H9 (cell line): ENCODE results near the gene RAF1. TPM values are rescaled to one million over a fixed set of nuclear protein-coding genes. Genes with fewer than 3 reads are reported as not detected.

Experiments used
- DNase-seq: peaks from one replicate; pipeline ENCODE4 v3.0.0-alpha.2; 2017
- H2AFZ ChIP-seq: one replicate; pipeline ENCODE4 v1.6.1; 2013; ENCODE audit warnings: mild to moderate bottlenecking, low read length, control low read depth, moderate library complexity
- H2AK5ac ChIP-seq: 2 replicates; pipeline ENCODE4 v1.6.1; 2013; ENCODE audit warnings: low read length, control low read depth, mixed read lengths; ENCODE audit not compliant: insufficient read length
- H2BK120ac ChIP-seq: one replicate; pipeline ENCODE4 v1.6.1; 2013; ENCODE audit warnings: low read depth, mild to moderate bottlenecking, low read length, control low read depth, inconsistent platforms; ENCODE audit not compliant: poor library complexity, severe bottlenecking
- H2BK12ac ChIP-seq: 2 replicates; pipeline ENCODE4 v1.6.1; 2013; ENCODE audit warnings: low read length, control low read depth, mixed read lengths, low read depth; ENCODE audit not compliant: insufficient read length
- H2BK15ac ChIP-seq: 2 replicates; pipeline ENCODE4 v1.6.1; 2013; ENCODE audit warnings: low read depth, low read length, control low read depth
- H2BK20ac ChIP-seq: one replicate; pipeline ENCODE4 v1.6.1; 2013; ENCODE audit warnings: low read depth, mild to moderate bottlenecking, low read length, control low read depth, inconsistent platforms; ENCODE audit not compliant: poor library complexity, severe bottlenecking
- H2BK5ac ChIP-seq: 2 replicates; pipeline ENCODE4 v1.6.1; 2013; ENCODE audit warnings: low read length, control low read depth, mixed read lengths; ENCODE audit not compliant: insufficient read length
- H3K14ac ChIP-seq: 2 replicates; pipeline ENCODE4 v1.6.1; 2013; ENCODE audit warnings: low read length, control low read depth; ENCODE audit not compliant: insufficient read depth
- H3K18ac ChIP-seq: 2 replicates; pipeline ENCODE4 v1.6.1; 2013; ENCODE audit warnings: low read depth, mild to moderate bottlenecking, mixed read lengths, low read length, control low read depth; ENCODE audit not compliant: insufficient read length
- H3K23ac ChIP-seq: 2 replicates; pipeline ENCODE4 v1.6.1; 2013; ENCODE audit warnings: low read length, control low read depth, mixed read lengths, low read depth; ENCODE audit not compliant: insufficient read length
- H3K23me2 ChIP-seq: 2 replicates; pipeline ENCODE4 v1.6.1; 2013; ENCODE audit warnings: low read depth, mild to moderate bottlenecking, mixed read lengths, low read length, control low read depth; ENCODE audit not compliant: insufficient read length, poor library complexity, severe bottlenecking
- H3K27ac ChIP-seq: 2 replicates; pipeline ENCODE4 v1.5.1; 2013; ENCODE audit warnings: low read length, control low read depth, mixed read lengths, low read depth; ENCODE audit not compliant: insufficient read length
- H3K27me3 ChIP-seq: 2 replicates; pipeline ENCODE4 v1.6.1; 2013; ENCODE audit warnings: low read length, control low read depth, inconsistent platforms; ENCODE audit not compliant: insufficient read depth
- H3K4ac ChIP-seq: 2 replicates; pipeline ENCODE4 v1.6.1; 2013; ENCODE audit warnings: low read depth, mild to moderate bottlenecking, control low read depth, inconsistent platforms, low read length, moderate library complexity
- H3K4me1 ChIP-seq: 2 replicates; pipeline ENCODE4 v1.6.1; 2013; ENCODE audit warnings: low read length, control low read depth, inconsistent platforms; ENCODE audit not compliant: insufficient read depth
- H3K4me2 ChIP-seq: 2 replicates; pipeline ENCODE4 v1.6.1; 2013; ENCODE audit warnings: low read length, control low read depth, mixed read lengths; ENCODE audit not compliant: insufficient read length, insufficient read depth
- H3K56ac ChIP-seq: 2 replicates; pipeline ENCODE4 v1.6.1; 2013; ENCODE audit warnings: low read depth, mild to moderate bottlenecking, mixed read lengths, low read length, control low read depth; ENCODE audit not compliant: insufficient read length
- H3K79me1 ChIP-seq: 2 replicates; pipeline ENCODE4 v1.6.1; 2013; ENCODE audit warnings: low read depth, mild to moderate bottlenecking, moderate library complexity, low read length, control low read depth, inconsistent platforms; ENCODE audit not compliant: insufficient read depth, poor library complexity, severe bottlenecking
- H3K79me2 ChIP-seq: 2 replicates; pipeline ENCODE4 v1.6.1; 2013; ENCODE audit warnings: low read length, control low read depth, inconsistent platforms; ENCODE audit not compliant: insufficient read depth
- H3K9ac ChIP-seq: 2 replicates; pipeline ENCODE4 v1.6.1; 2013; ENCODE audit warnings: low read length, control low read depth, mixed read lengths; ENCODE audit not compliant: insufficient read length; ENCODE audit errors: extremely low read depth
- H3K9me3 ChIP-seq: one replicate; pipeline ENCODE4 v1.6.1; 2013; ENCODE audit warnings: low read depth, low read length, inconsistent platforms; ENCODE audit not compliant: control insufficient read depth
- H3T11ph ChIP-seq: one replicate; pipeline ENCODE4 v1.6.1; 2013; ENCODE audit warnings: mild to moderate bottlenecking, low read length, control low read depth, inconsistent platforms
- H4K20me1 ChIP-seq: one replicate; pipeline ENCODE4 v1.6.1; 2013; ENCODE audit not compliant: control insufficient read depth, insufficient read length, insufficient read depth
- H4K5ac ChIP-seq: 2 replicates; pipeline ENCODE4 v1.6.1; 2013; ENCODE audit warnings: low read depth, mild to moderate bottlenecking, mixed read lengths, low read length, control low read depth; ENCODE audit not compliant: insufficient read length
- H4K8ac ChIP-seq: replicated peaks from 2 replicates; pipeline ENCODE4 v1.6.1; 2013; ENCODE audit warnings: low read length, control low read depth, mixed read lengths, low read depth; ENCODE audit not compliant: insufficient read length
- H4K91ac ChIP-seq: 2 replicates; pipeline ENCODE4 v1.6.1; 2013; ENCODE audit warnings: low read depth, mild to moderate bottlenecking, moderate library complexity, mixed read lengths, low read length, control low read depth; ENCODE audit not compliant: insufficient read length
- H3K27ac Mint-ChIP-seq, 3 experiments: 2 replicates in 2 of 3; 3 replicates in 1 of 3; pipeline ENCODE4 v1.8.0; 2020 to 2021; ENCODE audit warnings: mixed read lengths in 3 of 3, mild to moderate bottlenecking in 1 of 3, moderate library complexity in 1 of 3
- H3K27me3 Mint-ChIP-seq: 2 replicates; pipeline ENCODE4 v1.8.0; 2021; ENCODE audit warnings: low read depth, mild to moderate bottlenecking, moderate library complexity, mixed read lengths
- H3K36me3 Mint-ChIP-seq, 3 experiments: 2 replicates in 2 of 3; 3 replicates in 1 of 3; pipeline ENCODE4 v1.8.0; 2020 to 2021; ENCODE audit warnings: low read depth in 3 of 3, mixed read lengths in 3 of 3; ENCODE audit not compliant: insufficient read depth in 1 of 3
- H3K4me1 Mint-ChIP-seq, 2 experiments: 2 replicates each; pipeline ENCODE4 v1.8.0; 2020; ENCODE audit warnings: mixed read lengths in 2 of 2
- H3K4me3 Mint-ChIP-seq, 2 experiments: 2 replicates in 1 of 2; 3 replicates in 1 of 2; pipeline ENCODE4 v1.8.0; 2020 to 2021; ENCODE audit warnings: mild to moderate bottlenecking in 2 of 2, mixed read lengths in 2 of 2, moderate library complexity in 1 of 2
- H3K9me3 Mint-ChIP-seq, 2 experiments: 2 replicates in 1 of 2; 3 replicates in 1 of 2; pipeline ENCODE4 v1.8.0; 2020; ENCODE audit warnings: mild to moderate bottlenecking in 2 of 2, mixed read lengths in 2 of 2, moderate library complexity in 1 of 2
- CTCF ChIP-seq: fragments of 200-600 bp; sonication (generic); conservative IDR thresholded peaks from 3 replicates; pipeline ENCODE4 v1.8.0; 2021; ENCODE audit warnings: antibody characterized with exemption, mild to moderate bottlenecking
- WGBS: extraction: QIAGEN DNeasy Blood & Tissue Kit; methylation state at CpG from one replicate; pipeline ENCODE4 v1.1.7; 2013; ENCODE audit warnings: missing lambda C conversion rate, low lambda C conversion rate, mixed read lengths; ENCODE audit not compliant: insufficient read length; ENCODE audit errors: extremely low coverage; 5-methylcytosine and 5-hydroxymethylcytosine counted together
- total RNA-seq: library from RNA; stranded (reverse); gene quantifications from 2 replicates; pipeline ENCODE4 v1.2.1, GENCODE V29; 2021

The RAF1 gene
- total RNA-seq, 1 experiment from 2014 or later = 112 TPM

GRCh38 chr3:12622335-12622734 lies 41.6 kb downstream of the RAF1 start:
- no peak overlapping the region for H3K18ac ChIP-seq
- no peaks in the 10 kb centered on the region for H3K27me3 Mint-ChIP-seq
- H3K9me3 ChIP-seq = no peaks in the 10 kb centered on the region
- H3K79me2 ChIP-seq = peaks cover 21% of the 10 kb centered on the region
- H4K8ac ChIP-seq = no peak overlapping the region
- H2BK20ac ChIP-seq = no peak overlapping the region
- no peaks in the 10 kb centered on the region for H3K27me3 ChIP-seq
- no peak overlapping the region for H4K91ac ChIP-seq
- H3K9me3 Mint-ChIP-seq = no peaks in the 10 kb centered on the region
- peaks cover 15% of the 10 kb centered on the region for H3K79me1 ChIP-seq
- H3K27ac Mint-ChIP-seq = peak overlapping the region in 2 of 3 experiments; percentile 9; a peak in 1 of 7 replicates
- H3K4me2 ChIP-seq = no peak overlapping the region
- H3K56ac ChIP-seq = no peak overlapping the region
- DNase-seq = no peak
- H2AFZ ChIP-seq = no peak overlapping the region
- H3K4me1 ChIP-seq = no peaks in the 10 kb centered on the region
- H2BK12ac ChIP-seq = no peak overlapping the region
- no peak overlapping the region for H3K4ac ChIP-seq
- no peak overlapping the region for H2BK120ac ChIP-seq
- H3T11ph ChIP-seq = no peak overlapping the region
- no peak overlapping the region for H2BK5ac ChIP-seq
- TF ChIP-seq CTCF = no peak
- no peak overlapping the region for H4K5ac ChIP-seq
- no peaks in the 10 kb centered on the region for H3K23me2 ChIP-seq
- peaks cover 3 to 6% of the 10 kb centered on the region in 2 experiments; a peak in 2 of 4 replicates for H3K4me1 Mint-ChIP-seq
- H3K14ac ChIP-seq = no peak overlapping the region
- H3K4me3 Mint-ChIP-seq = no peak overlapping the region
- no peaks in the 10 kb centered on the region for H4K20me1 ChIP-seq
- no CpG with 5 or more reads among the region's 4 CpGs for WGBS
- H3K9ac ChIP-seq = no peak overlapping the region
- no peak overlapping the region for H2BK15ac ChIP-seq
- H2AK5ac ChIP-seq = no peak overlapping the region
- H3K23ac ChIP-seq = no peak overlapping the region
- no peak overlapping the region for H3K27ac ChIP-seq
- peaks cover 3 to 10% (median 9%) of the 10 kb centered on the region in 3 experiments; a peak in 6 of 7 replicates for H3K36me3 Mint-ChIP-seq
